Endothelial cell of umbilical vein (primary cell): ENCODE results near the gene RNU2-63P. TPM values are rescaled to one million over a fixed set of nuclear protein-coding genes. Genes with fewer than 3 reads are reported as not detected.

ENCODE experiments used
- BruUV-seq: library from RNA; stranded (reverse); fragments of 400-500 nt; replicated peaks from 2 replicates; lab custom pipeline; 2021; lab: Mats Ljungman, UMichigan
- CTCF ChIA-PET: fragments of 300-600, 350-600 bp; sonication (Branson Sonifier 250); formaldehyde crosslinking; loops from one replicate; lab custom pipeline; 2021; ENCODE audit warnings: antibody characterized with exemption, inconsistent platforms; lab: Charles Lee
- POLR2A ChIA-PET: fragments of 300-600, 350-600 bp; sonication (Branson Sonifier 250); formaldehyde crosslinking; loops from one replicate; lab custom pipeline; 2021; ENCODE audit warnings: antibody characterized with exemption, inconsistent platforms; lab: Charles Lee
- DNase-seq: peaks from one replicate; pipeline ENCODE4 v3.0.0-alpha.2; 2011; ENCODE audit warnings: low read depth, low spot score
- FAIRE-seq: peaks from 2 replicates; lab custom pipeline; 2011; peaks lifted over from hg19 to GRCh38; lab: Jason Lieb, UNC
- H2AFZ ChIP-seq: 2 replicates; pipeline ENCODE4 v1.6.0; 2012; ENCODE audit warnings: low read depth, low read length, control low read depth, inconsistent platforms
- H3K27ac ChIP-seq: 2 replicates; pipeline ENCODE4 v1.5.1; 2011; ENCODE audit warnings: low read depth, mild to moderate bottlenecking, control low read depth, low read length, moderate library complexity; ENCODE audit not compliant: insufficient read depth
- H3K27me3 ChIP-seq, 2 experiments: 2 replicates each; pipeline versions ENCODE4 v1.6.0 to v1.6.1; 2011; ENCODE audit warnings: low read length in 2 of 2, mixed read lengths in 1 of 2; ENCODE audit not compliant: control insufficient read depth in 2 of 2, insufficient read depth in 2 of 2
- H3K36me3 ChIP-seq, 2 experiments: 2 replicates in 1 of 2; 3 replicates in 1 of 2; pipeline ENCODE4 v1.5.1; 2011; ENCODE audit warnings: low read length in 2 of 2, mild to moderate bottlenecking in 1 of 2, moderate library complexity in 1 of 2; ENCODE audit not compliant: control insufficient read depth in 2 of 2, insufficient read depth in 2 of 2; ENCODE audit errors: extremely low read depth in 1 of 2
- H3K4me1 ChIP-seq: 3 replicates; pipeline ENCODE4 v1.5.1; 2011; ENCODE audit warnings: mild to moderate bottlenecking, low read length; ENCODE audit not compliant: control insufficient read depth, insufficient read depth; ENCODE audit errors: extremely low read depth
- H3K4me2 ChIP-seq: 2 replicates; pipeline ENCODE4 v1.6.1; 2011; ENCODE audit warnings: low read length, control low read depth, mixed read lengths; ENCODE audit not compliant: insufficient read depth
- H3K4me3 ChIP-seq, 3 experiments: fragments of 200-600 bp in 1 of 3; sonication (generic), shearing (Covaris generic) in 1 of 3; replicated peaks in 1 of 3; 2 replicates each; pipeline ENCODE4 v1.5.1; 2011 to 2016; ENCODE audit warnings: control low read depth in 3 of 3, low read length in 3 of 3, mild to moderate bottlenecking in 2 of 3, inconsistent platforms in 1 of 3, low read depth in 1 of 3, moderate library complexity in 1 of 3; ENCODE audit not compliant: insufficient read depth in 1 of 3
- H3K79me2 ChIP-seq: 2 replicates; pipeline ENCODE4 v1.6.0; 2012; ENCODE audit warnings: low read length, inconsistent platforms; ENCODE audit not compliant: control insufficient read depth, insufficient read depth
- H3K9ac ChIP-seq: replicated peaks from 2 replicates; pipeline ENCODE3; 2011; ENCODE audit warnings: low read length, control low read depth; ENCODE audit not compliant: insufficient read depth; ENCODE audit errors: extremely low read depth
- H3K9me1 ChIP-seq: replicated peaks from 3 replicates; pipeline ENCODE4 v1.6.0; 2011; ENCODE audit warnings: mild to moderate bottlenecking, low read length; ENCODE audit not compliant: control insufficient read depth, insufficient read depth; ENCODE audit errors: extremely low read depth
- H3K9me3 ChIP-seq: replicated peaks from 2 replicates; pipeline ENCODE4 v1.5.1; 2012; ENCODE audit warnings: low read length, inconsistent platforms; ENCODE audit not compliant: control insufficient read depth, insufficient read depth
- H4K20me1 ChIP-seq: replicated peaks from 2 replicates; pipeline ENCODE3; 2011; ENCODE audit warnings: mild to moderate bottlenecking, low read length; ENCODE audit not compliant: control insufficient read depth, insufficient read depth; ENCODE audit errors: extremely low read depth
- EZH2 ChIP-seq: IDR thresholded peaks from 2 replicates; pipeline ENCODE4 v1.6.1; 2012; ENCODE audit warnings: borderline replicate concordance, low read depth, mild to moderate bottlenecking, moderate library complexity, low read length, inconsistent platforms; ENCODE audit not compliant: severe bottlenecking
- FOS ChIP-seq: IDR thresholded peaks from 2 replicates; pipeline ENCODE4 v1.6.1; 2011; ENCODE audit warnings: mild to moderate bottlenecking, low read length, moderate library complexity, borderline replicate concordance; ENCODE audit not compliant: insufficient read depth
- GATA2 ChIP-seq: IDR thresholded peaks from 2 replicates; pipeline ENCODE4 v1.7.0; 2011; ENCODE audit warnings: low read depth, mild to moderate bottlenecking, moderate library complexity, mixed read lengths, low read length; ENCODE audit not compliant: insufficient read length, insufficient read depth
- JUN ChIP-seq: IDR thresholded peaks from 2 replicates; pipeline ENCODE4 v1.6.1; 2011; ENCODE audit warnings: borderline replicate concordance, low read depth; ENCODE audit not compliant: insufficient read length, insufficient read depth
- MYC ChIP-seq: IDR thresholded peaks from one replicate; pipeline ENCODE4 v1.6.1; 2011; ENCODE audit warnings: mild to moderate bottlenecking, low read depth, low read length
- POLR2A ChIP-seq: IDR thresholded peaks from 2 replicates; pipeline ENCODE4 v1.6.1; 2012; ENCODE audit warnings: low read depth, mild to moderate bottlenecking, control low read depth, low read length
- POLR2AphosphoS5 ChIP-seq: IDR thresholded peaks from 2 replicates; pipeline ENCODE4 v1.6.1; 2012; ENCODE audit warnings: low read depth, mild to moderate bottlenecking, control low read depth, low read length, moderate library complexity; ENCODE audit not compliant: insufficient read depth
- dilution Hi-C: fragments of 300-500 bp; cut with MboI; formaldehyde crosslinking; loops from one replicate; pipeline ENCODE4 v1.15.0; 2019; ENCODE audit warnings: low sequenced_read_pairs; ENCODE audit not compliant: extremely low pct_ligation_motif_present
- intact Hi-C: fragments of 100-400 bp; cut with micrococcal nuclease; formaldehyde crosslinking; loops from one replicate; pipeline ENCODE4 v1.10.0; 2022
- polyA plus RNA-seq, 4 experiments: library from polyadenylated mRNA; depleted of rRNA in 3 of 4; stranded (reverse) in 3 of 4; unstranded in 1 of 4; fragments of >200 nt; gene quantifications; 2 replicates each; pipeline versions ENCODE4 v1.2.1 to v1.2.3, GENCODE V29; 2011 to 2012; ENCODE audit warnings: missing spikeins in 1 of 4
- total RNA-seq: library from RNA; stranded (reverse); gene quantifications from 2 replicates; pipeline ENCODE4 v1.2.3, GENCODE V29; 2021
- TF ChIP-seq, protein P1 (sequence below): IDR thresholded peaks from 2 replicates; pipeline ENCODE4 v1.6.1; 2011; ENCODE audit not compliant: insufficient read depth, insufficient read length
- TF ChIP-seq, protein P2 (sequence below), 2 donors: IDR thresholded peaks; 1 replicate in 1 of 2; 2 replicates in 1 of 2; pipeline ENCODE4 v1.5.1; 2011; ENCODE audit warnings: low read length in 2 of 2, mild to moderate bottlenecking in 2 of 2, moderate library complexity in 2 of 2, control low read depth in 1 of 2, inconsistent platforms in 1 of 2, low read depth in 1 of 2; ENCODE audit not compliant: insufficient read depth in 1 of 2; ENCODE audit errors: extremely low read depth in 1 of 2

Gene RNU2-63P
- total and polyA plus RNA-seq, 2 donors (not counting 3 experiments of a cell fraction or from before 2014, with no cell fraction given), result not detected

DNA sequence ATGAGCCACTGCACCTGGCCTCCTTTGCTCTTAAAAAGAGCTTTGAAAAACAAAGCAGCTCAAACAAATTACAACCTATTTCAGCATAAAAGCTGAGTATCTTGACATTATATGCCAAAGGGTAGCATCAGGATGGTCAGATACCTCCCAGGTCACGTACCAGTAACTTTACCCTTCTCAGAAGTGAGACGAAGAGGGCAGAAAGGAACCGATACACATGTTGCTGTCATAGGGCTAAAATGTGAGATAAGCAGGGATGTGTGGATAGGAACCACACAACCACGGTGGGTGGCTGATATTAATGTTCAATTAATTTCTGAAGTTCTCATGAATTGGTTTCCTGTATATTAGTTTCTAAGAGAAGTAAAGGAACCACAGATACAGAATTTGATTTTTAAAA, 12.6 kb upstream of the RNU2-63P start:
- no peak for TF ChIP-seq JUN
- no peak for TF ChIP-seq POLR2A
- TF ChIP-seq FOS, result no peak
- TF ChIP-seq GATA2, result no peak
- no peak for TF ChIP-seq EZH2
- TF ChIP-seq POLR2AphosphoS5, result no peak
- TF ChIP-seq, protein P1, sequence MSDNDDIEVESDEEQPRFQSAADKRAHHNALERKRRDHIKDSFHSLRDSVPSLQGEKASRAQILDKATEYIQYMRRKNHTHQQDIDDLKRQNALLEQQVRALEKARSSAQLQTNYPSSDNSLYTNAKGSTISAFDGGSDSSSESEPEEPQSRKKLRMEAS, result no peak
- no peak for TF ChIP-seq MYC
- TF ChIP-seq, protein P2, sequence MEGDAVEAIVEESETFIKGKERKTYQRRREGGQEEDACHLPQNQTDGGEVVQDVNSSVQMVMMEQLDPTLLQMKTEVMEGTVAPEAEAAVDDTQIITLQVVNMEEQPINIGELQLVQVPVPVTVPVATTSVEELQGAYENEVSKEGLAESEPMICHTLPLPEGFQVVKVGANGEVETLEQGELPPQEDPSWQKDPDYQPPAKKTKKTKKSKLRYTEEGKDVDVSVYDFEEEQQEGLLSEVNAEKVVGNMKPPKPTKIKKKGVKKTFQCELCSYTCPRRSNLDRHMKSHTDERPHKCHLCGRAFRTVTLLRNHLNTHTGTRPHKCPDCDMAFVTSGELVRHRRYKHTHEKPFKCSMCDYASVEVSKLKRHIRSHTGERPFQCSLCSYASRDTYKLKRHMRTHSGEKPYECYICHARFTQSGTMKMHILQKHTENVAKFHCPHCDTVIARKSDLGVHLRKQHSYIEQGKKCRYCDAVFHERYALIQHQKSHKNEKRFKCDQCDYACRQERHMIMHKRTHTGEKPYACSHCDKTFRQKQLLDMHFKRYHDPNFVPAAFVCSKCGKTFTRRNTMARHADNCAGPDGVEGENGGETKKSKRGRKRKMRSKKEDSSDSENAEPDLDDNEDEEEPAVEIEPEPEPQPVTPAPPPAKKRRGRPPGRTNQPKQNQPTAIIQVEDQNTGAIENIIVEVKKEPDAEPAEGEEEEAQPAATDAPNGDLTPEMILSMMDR (IDR thresholded peaks at IDR 0.05; ENCODE audit: extremely low read depth in 1 of 2, insufficient read depth in 1 of 2, low read depth in 1 of 2, low read length in 2 of 2), result no peak
- BruUV-seq, result no TSS peak
- Histone ChIP-seq H3K9me3 (no peaks in the 10 kb centered on the region), H3K27me3 (no peaks in the 10 kb centered on the region), H3K36me3 (peaks cover 4 to 9% of the 10 kb centered on the region in 2 experiments), H3K4me2 (no peak overlapping the region), H3K27ac (no peak overlapping the region), H3K9me1 (no peaks in the 10 kb centered on the region), H4K20me1 (no peaks in the 10 kb centered on the region), H3K9ac (no peak overlapping the region), H3K4me1 (no peaks in the 10 kb centered on the region), H3K4me3 (no peak overlapping the region), H2AFZ (no peak overlapping the region), H3K79me2 (no peaks in the 10 kb centered on the region)
- dilution Hi-C loops (no loop called here), intact Hi-C loops (no loop called here)
- FAIRE-seq, result no peak
- POLR2A ChIA-PET, result no interaction called here
- DNase-seq, result no peak
- CTCF ChIA-PET, result no interaction called here
